Sciatic nerve (tissue), 2 donors: ENCODE data around the gene ATP2B2. TPM values are rescaled to one million over a fixed set of nuclear protein-coding genes. Genes with fewer than 3 reads are reported as not detected.

Experiments used
- ATAC-seq: fragments of 200-7000 bp; cut with Tn5 transposase; one replicate; pipeline ENCODE4 v1.9.1; 2020; ENCODE audit warnings: mild to moderate bottlenecking, moderate library complexity
- DNase-seq: peaks from one replicate; pipeline ENCODE4 v3.0.0-alpha.2; 2020; ENCODE audit warnings: low spot score
- intact Hi-C: fragments of 100-400 bp; cut with DNase I; formaldehyde crosslinking; loops from one replicate; pipeline ENCODE4 v1.14.2; 2022
- total RNA-seq: library from RNA; stranded (reverse); fragmentation: NEBNext Ultra II Directional; extraction: Animal tissue kit (Norgen Biotek cat#: 25700); gene quantifications from one replicate; pipeline ENCODE4 v1.2.1, GENCODE V29; 2021
- donor health status: DM: no; HTN: no; CAD: no.
- donor health status: DM: no; HTN: no; CAD: no.

Gene ATP2B2
- total RNA-seq, 1 donor from 2014 or later: 1.4 TPM

GRCh38 chr3:10289787-10290355, 215.5 kb downstream of the ATP2B2 start:
- intact Hi-C loops: no loop called here
- no peak for DNase-seq
- ATAC-seq: no peak

DNA sequence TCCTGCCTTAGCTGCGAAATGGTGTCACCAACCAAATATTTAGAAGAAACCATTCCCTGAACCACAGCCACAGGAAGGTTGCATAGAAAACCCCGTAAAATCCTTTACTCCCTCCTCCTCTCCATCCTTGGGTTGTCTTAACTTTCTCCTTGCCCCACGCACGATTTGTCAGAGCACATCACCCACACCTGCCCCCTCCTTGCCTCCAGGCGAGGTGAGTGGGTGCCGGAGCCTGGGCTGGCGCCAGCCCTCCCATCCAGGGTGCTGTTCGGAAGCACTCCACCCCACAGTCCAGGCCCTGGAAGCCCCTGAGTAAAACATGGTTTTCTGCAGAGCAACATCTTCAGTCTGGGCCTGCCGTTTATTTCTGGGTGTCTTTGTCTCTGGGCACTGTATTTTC, 216.3 kb downstream of the ATP2B2 start:
- no peak for ATAC-seq
- DNase-seq: no peak
- intact Hi-C loops: no loop called here

DNA sequence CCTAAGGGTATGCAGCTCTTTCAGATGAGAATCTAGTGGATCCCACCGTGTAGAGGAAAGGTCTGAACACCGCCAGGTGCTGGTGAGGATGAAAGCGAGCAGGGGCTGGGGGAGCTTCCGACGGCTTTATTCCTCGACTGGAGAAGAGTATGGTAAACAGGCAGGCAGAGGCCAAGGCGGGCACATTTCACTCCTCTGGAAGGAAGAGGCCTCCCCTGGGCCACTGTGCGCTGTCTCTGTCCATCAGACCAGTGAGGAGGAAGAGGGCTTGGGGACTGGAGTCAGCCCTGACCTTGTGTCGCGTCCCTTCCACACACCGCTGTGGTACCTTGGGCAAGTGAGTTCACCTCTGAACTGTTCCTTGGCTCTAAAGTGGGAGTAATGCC, 216.8 kb downstream of the ATP2B2 start:
- intact Hi-C loops: no loop called here
- ATAC-seq: no peak
- no peak for DNase-seq

DNA sequence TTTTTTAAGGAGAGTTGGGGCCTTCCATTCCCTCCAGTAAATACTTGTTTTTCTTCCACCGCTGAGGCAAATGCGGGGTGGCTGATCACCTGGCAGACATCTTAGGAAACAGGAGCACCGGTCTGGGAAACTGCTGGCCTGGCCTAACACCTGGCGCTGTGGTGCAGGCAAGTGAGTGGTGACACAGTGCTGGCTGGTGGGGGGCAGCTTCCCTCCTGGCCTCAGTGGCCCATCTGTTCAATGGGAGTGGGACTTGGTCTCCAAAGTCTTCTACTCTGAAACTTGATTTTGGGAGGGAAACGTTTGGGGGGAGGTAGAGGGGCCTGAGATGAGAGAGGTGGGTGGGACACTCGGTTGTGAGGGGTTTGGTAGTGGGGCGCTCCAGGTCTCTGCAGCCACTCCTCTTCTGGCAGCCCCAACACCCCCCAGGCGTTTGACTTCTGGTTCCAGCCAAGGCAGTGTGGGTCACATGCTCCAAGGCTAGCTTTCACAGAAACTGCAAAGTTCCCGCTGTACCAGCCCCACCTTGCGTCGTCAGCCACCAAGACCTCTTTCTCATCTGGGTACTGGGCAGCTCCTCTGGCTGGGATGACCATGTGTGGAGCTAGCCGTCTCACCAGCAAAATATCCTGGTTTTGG, 217.3 kb downstream of the ATP2B2 start:
- intact Hi-C loops: no loop called here
- ATAC-seq: no peak

DNA sequence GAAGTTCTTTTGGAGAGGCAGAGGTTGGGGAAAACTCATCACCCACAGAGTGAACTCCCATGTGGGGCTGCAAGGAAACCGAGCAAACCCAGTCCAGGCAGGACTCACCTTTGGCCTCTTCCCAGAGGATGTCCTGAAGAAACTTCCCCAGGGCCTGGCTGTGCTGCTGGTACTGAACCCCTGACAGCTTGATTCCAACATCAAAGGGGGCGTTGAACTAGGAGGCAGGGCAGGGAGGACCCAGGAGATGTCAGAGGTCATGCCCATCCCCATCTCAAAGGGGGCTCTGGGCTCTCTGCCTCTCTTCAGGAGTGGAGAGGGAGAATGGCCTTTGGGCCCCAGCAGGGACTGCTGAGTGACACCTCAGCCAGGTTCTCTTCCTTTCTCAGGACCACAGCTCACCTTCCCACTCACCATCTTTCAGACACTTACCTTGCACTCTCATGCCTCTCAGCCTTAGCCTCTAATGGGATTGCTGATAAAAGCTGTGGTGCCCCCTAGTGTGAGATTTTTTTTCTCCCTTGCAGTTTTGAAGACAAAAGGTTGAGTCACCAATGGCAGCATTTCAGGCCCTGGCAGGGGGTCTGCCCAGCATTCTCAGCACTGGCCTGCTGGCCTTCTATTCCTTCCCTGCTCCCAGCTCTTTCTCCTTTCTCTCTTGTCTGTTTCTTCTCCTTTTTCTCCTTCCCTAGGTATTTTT, 218.6 kb downstream of the ATP2B2 start:
- intact Hi-C loops: no loop called here
- peak; percentile 33 for DNase-seq

More for the DNA sequence above, 217.3 kb downstream of the ATP2B2 start:
- DNase-seq: no peak

DNA sequence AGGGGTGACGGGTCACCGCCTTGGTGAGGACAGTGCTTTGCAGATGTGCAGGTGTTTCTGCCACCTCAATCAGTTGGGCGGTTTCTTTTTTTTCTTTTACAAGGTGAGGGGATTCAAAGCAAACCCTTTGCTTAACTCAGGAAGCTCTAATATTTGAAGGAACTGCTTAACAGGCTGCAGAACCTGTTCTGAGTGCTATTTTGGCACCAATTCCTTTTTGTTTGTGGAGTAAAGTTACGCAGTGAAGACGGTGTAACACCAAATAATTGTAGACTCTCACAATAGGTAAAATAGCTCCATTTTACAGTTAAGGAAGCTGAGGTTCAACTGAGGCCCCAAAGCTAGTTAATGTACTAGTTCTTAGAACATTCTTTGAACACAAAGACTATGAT, 219.3 kb downstream of the ATP2B2 start:
- DNase-seq: no peak
- intact Hi-C loops: no loop called here
- no peak for ATAC-seq

More for the DNA sequence above, 218.6 kb downstream of the ATP2B2 start:
- no peak for ATAC-seq

- intact Hi-C loops: no loop called here
- ATAC-seq: no peak
- peak; percentile 10 for DNase-seq
Measured at GRCh38 chr3:10285272-10286132, 219.9 kb downstream of the ATP2B2 start.

- intact Hi-C loops: no loop called here
- no peak for DNase-seq
- ATAC-seq: no peak
Measured at GRCh38 chr3:10284496-10284895, 220.9 kb downstream of the ATP2B2 start.

DNA sequence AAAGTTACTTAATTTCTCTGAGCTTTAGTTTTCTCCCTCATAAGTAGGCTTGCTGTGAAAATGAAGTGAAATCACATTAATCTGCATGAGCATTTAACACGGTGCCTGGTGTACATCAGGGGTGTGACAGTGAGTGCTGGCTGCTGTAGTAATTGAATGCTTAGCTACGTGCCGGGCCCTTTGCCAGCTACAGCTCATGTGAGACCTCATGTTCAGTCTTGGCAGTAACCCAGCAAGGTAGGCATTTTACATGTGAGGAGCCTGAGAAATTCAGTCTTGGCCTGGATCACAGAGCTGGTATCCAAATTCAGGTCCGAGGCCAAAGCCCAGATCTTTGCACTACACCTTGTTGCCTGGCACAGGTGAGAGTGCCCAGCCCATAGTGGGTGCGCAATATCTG, 221.7 kb downstream of the ATP2B2 start:
- DNase-seq (no peak), ATAC-seq (no peak)
- intact Hi-C loops: no loop called here

DNA sequence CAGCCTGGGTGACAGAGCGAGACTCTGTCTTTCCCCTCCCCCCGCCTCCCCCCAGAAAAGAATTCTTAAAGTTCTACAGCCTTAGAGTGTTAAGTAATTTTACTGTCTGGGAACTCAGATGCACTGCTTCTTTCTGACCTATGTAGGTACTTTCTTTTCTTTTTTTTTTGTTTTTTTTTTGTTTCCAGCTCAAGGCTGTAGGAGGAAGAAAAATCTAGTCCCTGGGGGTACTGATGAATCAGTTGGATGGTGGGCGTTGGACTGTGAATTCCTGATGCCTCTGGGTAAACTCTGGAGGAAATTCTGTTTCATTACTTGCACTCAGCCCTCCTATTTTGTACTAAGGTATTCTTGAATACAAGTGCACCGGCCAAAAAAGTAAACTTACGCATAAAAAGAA, 223.4 kb downstream of the ATP2B2 start:
- DNase-seq (no peak), ATAC-seq (no peak)
- intact Hi-C loops: no loop called here

- no peak for ATAC-seq
- intact Hi-C loops: no loop called here
- DNase-seq: no peak
Measured at GRCh38 chr3:10280571-10280970, 224.8 kb downstream of the ATP2B2 start.

- DNase-seq (no peak), ATAC-seq (no peak)
- intact Hi-C loops: no loop called here
Measured at GRCh38 chr3:10280177-10280529, 225.2 kb downstream of the ATP2B2 start.

DNA sequence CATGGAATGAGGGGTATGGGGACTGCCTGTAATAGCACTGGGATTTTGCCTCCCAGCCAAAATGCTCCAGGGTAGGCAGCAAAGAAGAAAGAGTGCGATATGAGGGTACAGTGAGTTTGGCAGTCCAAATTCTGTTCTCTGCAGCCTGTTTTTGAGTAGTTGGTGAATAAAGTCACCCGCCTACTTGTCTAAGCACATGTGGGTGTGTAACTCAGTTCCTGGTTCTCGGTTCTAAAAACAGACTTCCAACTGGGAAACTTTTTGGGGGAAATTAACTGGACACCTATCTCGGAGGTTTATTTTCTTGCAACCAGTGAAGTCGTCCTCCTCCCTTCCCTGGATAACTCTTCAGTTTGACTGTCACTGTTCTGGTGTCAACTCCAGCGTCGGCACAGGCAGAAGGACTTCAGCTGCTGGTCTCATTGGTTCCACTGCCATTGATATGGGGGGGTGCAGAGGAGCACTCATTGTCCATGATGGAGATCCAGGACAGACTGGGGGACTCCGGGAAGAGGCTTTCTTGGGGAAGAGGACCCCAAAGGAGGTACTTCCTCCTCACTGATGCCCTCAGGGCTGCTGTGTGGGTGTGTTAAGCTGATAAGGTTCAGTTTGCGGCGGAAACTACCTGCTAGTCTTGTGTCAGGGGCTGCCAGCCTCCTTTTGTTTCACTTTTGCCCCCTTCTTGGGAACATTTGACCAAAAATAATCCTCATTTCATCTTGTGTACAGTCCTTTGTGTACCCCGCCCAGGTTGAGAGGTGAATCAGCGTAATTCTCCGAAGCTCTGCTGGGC, 225.8 kb downstream of the ATP2B2 start:
- intact Hi-C loops: no loop called here
- DNase-seq (no peak), ATAC-seq (no peak)

DNA sequence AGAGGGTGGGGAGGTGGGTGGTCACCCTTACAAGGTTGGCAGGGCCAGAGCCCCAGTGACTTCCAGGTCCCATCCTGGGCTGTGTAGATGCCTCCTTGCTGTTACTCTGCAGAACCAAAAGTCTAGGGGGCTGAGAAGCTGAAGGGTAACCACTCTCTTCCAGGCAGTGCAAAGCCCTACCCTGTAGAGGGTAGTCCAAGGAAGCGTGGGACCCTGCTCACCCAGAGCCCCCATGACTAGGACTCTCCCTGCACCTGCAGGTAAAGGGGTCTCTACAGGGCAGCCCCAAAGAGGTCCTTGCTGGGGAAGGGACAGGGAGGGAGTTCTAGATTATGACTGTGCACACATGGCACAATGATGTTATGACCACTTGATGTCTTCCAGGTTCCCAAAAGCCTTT, 226.9 kb downstream of the ATP2B2 start:
- intact Hi-C loops: no loop called here
- DNase-seq (no peak), ATAC-seq (no peak)

DNA sequence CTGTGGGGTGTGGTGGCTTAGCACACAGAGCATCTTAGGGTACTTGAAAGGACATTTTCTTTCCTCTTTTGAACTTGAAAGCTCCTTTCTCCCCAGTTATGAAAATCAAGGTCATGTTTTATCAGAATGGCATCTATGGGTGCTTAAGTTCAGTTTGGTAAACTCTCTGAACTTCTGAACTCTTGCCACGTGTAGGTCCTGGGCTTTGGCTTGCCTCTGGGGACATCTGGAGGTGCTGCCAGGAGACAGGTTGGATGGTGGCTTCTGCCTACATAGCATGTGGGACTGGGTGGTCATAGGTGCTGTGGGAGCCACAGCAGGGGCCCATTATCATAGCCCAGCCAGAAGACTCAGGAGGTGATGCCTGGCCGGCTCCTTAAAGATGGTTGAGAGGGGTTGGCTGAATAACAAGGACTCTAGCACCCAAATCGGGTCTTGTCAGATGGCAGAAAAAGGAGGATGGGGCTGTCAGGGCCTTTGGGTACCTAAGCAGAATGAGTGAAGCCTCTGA, 228.2 kb downstream of the ATP2B2 start:
- DNase-seq: no peak
- intact Hi-C loops: no loop called here
- ATAC-seq: no peak

- DNase-seq (no peak), ATAC-seq (no peak)
- intact Hi-C loops: no loop called here
Measured at GRCh38 chr3:10274601-10275000, 230.8 kb downstream of the ATP2B2 start.
